Endothelial cell of umbilical vein (primary cell): Measurements from ENCODE around the gene SPINT4.

Experiments
- EZH2 ChIP-seq: IDR thresholded peaks from 2 replicates; pipeline ENCODE4 v1.6.1; 2012; ENCODE audit warnings: borderline replicate concordance, low read depth, mild to moderate bottlenecking, moderate library complexity, low read length, inconsistent platforms; ENCODE audit not compliant: severe bottlenecking
- FOS ChIP-seq: IDR thresholded peaks from 2 replicates; pipeline ENCODE4 v1.6.1; 2011; ENCODE audit warnings: mild to moderate bottlenecking, low read length, moderate library complexity, borderline replicate concordance; ENCODE audit not compliant: insufficient read depth
- GATA2 ChIP-seq: IDR thresholded peaks from 2 replicates; pipeline ENCODE4 v1.7.0; 2011; ENCODE audit warnings: low read depth, mild to moderate bottlenecking, moderate library complexity, mixed read lengths, low read length; ENCODE audit not compliant: insufficient read length, insufficient read depth
- JUN ChIP-seq: IDR thresholded peaks from 2 replicates; pipeline ENCODE4 v1.6.1; 2011; ENCODE audit warnings: borderline replicate concordance, low read depth; ENCODE audit not compliant: insufficient read length, insufficient read depth
- MYC ChIP-seq: IDR thresholded peaks from one replicate; pipeline ENCODE4 v1.6.1; 2011; ENCODE audit warnings: mild to moderate bottlenecking, low read depth, low read length
- POLR2A ChIP-seq: IDR thresholded peaks from 2 replicates; pipeline ENCODE4 v1.6.1; 2012; ENCODE audit warnings: low read depth, mild to moderate bottlenecking, control low read depth, low read length
- POLR2AphosphoS5 ChIP-seq: IDR thresholded peaks from 2 replicates; pipeline ENCODE4 v1.6.1; 2012; ENCODE audit warnings: low read depth, mild to moderate bottlenecking, control low read depth, low read length, moderate library complexity; ENCODE audit not compliant: insufficient read depth
- TF ChIP-seq, protein P1 (sequence below), 2 donors: IDR thresholded peaks; 1 replicate in 1 of 2; 2 replicates in 1 of 2; pipeline ENCODE4 v1.5.1; 2011; ENCODE audit warnings: low read length in 2 of 2, mild to moderate bottlenecking in 2 of 2, moderate library complexity in 2 of 2, control low read depth in 1 of 2, inconsistent platforms in 1 of 2, low read depth in 1 of 2; ENCODE audit not compliant: insufficient read depth in 1 of 2; ENCODE audit errors: extremely low read depth in 1 of 2
- TF ChIP-seq, protein P2 (sequence below): IDR thresholded peaks from 2 replicates; pipeline ENCODE4 v1.6.1; 2011; ENCODE audit not compliant: insufficient read depth, insufficient read length

DNA sequence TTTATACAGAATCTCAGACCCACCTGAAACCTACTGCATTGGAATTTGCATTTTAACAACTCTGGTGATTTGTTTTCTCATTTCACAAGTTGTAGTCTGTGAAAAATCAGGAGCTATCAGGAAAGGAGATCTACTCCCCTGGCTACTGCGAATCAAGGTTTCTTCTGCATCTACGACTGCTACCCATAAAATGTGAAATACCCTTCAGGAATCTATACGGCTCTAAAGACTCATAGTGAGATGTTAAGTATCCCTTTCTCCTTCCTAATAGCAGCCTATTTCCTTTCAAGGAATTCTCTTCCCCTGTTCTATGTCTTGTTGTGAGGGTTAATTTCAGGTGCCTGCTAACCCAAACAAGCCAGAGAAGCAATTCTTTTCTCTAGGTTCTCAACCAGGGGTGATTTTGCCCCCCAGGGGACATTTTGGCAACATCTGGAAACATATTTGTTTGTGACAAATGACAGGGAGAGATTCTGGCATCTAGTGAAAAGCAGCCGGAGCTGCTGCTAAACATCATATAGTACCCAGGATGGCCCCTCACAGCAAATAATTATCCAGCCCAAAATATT, 43.2 kb downstream of the SPINT4 start:
- TF ChIP-seq, protein P1, sequence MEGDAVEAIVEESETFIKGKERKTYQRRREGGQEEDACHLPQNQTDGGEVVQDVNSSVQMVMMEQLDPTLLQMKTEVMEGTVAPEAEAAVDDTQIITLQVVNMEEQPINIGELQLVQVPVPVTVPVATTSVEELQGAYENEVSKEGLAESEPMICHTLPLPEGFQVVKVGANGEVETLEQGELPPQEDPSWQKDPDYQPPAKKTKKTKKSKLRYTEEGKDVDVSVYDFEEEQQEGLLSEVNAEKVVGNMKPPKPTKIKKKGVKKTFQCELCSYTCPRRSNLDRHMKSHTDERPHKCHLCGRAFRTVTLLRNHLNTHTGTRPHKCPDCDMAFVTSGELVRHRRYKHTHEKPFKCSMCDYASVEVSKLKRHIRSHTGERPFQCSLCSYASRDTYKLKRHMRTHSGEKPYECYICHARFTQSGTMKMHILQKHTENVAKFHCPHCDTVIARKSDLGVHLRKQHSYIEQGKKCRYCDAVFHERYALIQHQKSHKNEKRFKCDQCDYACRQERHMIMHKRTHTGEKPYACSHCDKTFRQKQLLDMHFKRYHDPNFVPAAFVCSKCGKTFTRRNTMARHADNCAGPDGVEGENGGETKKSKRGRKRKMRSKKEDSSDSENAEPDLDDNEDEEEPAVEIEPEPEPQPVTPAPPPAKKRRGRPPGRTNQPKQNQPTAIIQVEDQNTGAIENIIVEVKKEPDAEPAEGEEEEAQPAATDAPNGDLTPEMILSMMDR (IDR thresholded peaks at IDR 0.05; ENCODE audit: extremely low read depth in 1 of 2, insufficient read depth in 1 of 2, low read depth in 1 of 2, low read length in 2 of 2): no peak
- TF ChIP-seq POLR2A: no peak
- TF ChIP-seq EZH2: no peak
- no peak for TF ChIP-seq GATA2
- TF ChIP-seq FOS: no peak
- no peak for TF ChIP-seq POLR2AphosphoS5
- TF ChIP-seq, protein P2, sequence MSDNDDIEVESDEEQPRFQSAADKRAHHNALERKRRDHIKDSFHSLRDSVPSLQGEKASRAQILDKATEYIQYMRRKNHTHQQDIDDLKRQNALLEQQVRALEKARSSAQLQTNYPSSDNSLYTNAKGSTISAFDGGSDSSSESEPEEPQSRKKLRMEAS: no peak
- TF ChIP-seq JUN: no peak
- no peak for TF ChIP-seq MYC
